Left lung (tissue), 10 donors: ENCODE measurements around the gene MGAT3. TPM values are rescaled to one million over a fixed set of nuclear protein-coding genes. Genes with fewer than 3 reads are reported as not detected.

Experiments
- ATAC-seq: fragments of 200-7000 bp; cut with Tn5 transposase; one replicate; pipeline ENCODE4 v1.9.1; 2020; ENCODE audit warnings: moderate library complexity
- DNase-seq, 4 donors: peaks; one replicate each; pipeline ENCODE4 v3.0.0-alpha.2; 2013 to 2020
- H3K27ac ChIP-seq, 2 donors: fragments of 200-600 bp; sonication (generic) in 1 of 2; one replicate each; pipeline versions ENCODE4 v1.5.0 to v1.8.0; 2020 to 2021
- H3K27me3 ChIP-seq, 2 donors: fragments of 200-600 bp; sonication (generic) in 1 of 2; one replicate each; pipeline versions ENCODE4 v1.5.0 to v1.8.0; 2020 to 2021
- H3K36me3 ChIP-seq, 2 donors: fragments of 200-600 bp; sonication (generic) in 1 of 2; one replicate each; pipeline versions ENCODE4 v1.5.0 to v1.8.0; 2020 to 2021
- H3K4me1 ChIP-seq, 2 donors: fragments of 200-600 bp; one replicate each; pipeline ENCODE4 v1.8.0; 2021
- H3K4me3 ChIP-seq, 2 donors: fragments of 200-600 bp; sonication (generic) in 1 of 2; one replicate each; pipeline versions ENCODE4 v1.5.0 to v1.8.0; 2020 to 2021; ENCODE audit warnings: mild to moderate bottlenecking in 1 of 2
- H3K9me3 ChIP-seq, 2 donors: fragments of 200-600 bp; sonication (generic) in 1 of 2; one replicate each; pipeline versions ENCODE4 v1.5.0 to v1.8.0; 2020 to 2021
- intact Hi-C, 2 donors: fragments of 100-400 bp; cut with DNase I; formaldehyde crosslinking; loops; one replicate each; pipeline versions ENCODE4 v1.11.2 to v1.14.2; 2022
- polyA plus RNA-seq, 6 donors: library from polyadenylated mRNA; unstranded; fragments of 120-200 nt; gene quantifications; one replicate each; pipeline ENCODE4 v1.2.1, GENCODE V29; 2013; ENCODE audit not compliant: insufficient read length in 6 of 6
- total RNA-seq, 2 donors: library from RNA; stranded (reverse); fragmentation: NEBNext Ultra II Directional; extraction: Animal tissue kit (Norgen Biotek cat#: 25700); gene quantifications; one replicate each; pipeline ENCODE4 v1.2.1, GENCODE V29; 2021
- TF ChIP-seq, protein P1 (sequence below), 2 donors: fragments of 200-600 bp; sonication (generic) in 1 of 2; IDR thresholded peaks; one replicate each; pipeline versions ENCODE4 v1.5.0 to v1.8.0; 2021; ENCODE audit warnings: antibody characterized with exemption in 2 of 2
- donor health status: DM: no; HTN: yes; CAD: no.
- donor health status: DM: no; HTN: no; CAD: no.

Gene MGAT3
- total and polyA plus RNA-seq, 8 donors, result 6.7 to 21.2 (median 13.4) TPM

DNA sequence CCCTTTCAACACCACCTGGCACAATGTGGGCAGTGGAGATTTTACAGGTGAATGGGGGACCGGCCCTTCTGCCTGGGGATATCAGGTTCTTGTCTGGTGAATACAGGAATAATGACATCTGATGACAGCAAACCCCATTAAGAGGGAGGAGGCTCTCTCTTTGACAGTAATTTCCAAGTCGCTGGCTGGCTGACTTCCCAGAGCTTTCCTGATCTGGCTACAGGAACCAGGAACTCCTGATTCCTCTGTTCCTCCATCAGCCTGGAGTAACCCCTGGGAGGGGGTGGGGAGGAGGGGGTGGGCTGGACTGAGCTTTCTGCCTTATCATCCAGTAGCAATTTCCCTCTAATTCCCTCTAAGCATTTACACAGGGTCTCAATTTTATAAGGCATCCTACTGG is 41.6 kb downstream of the MGAT3 start:
- no peaks in the 10 kb centered on the region for H3K9me3 ChIP-seq
- peak overlapping the region in 1 of 2 donors; percentile 18 for H3K27ac ChIP-seq
- no peak overlapping the region for H3K4me3 ChIP-seq
- no peaks in the 10 kb centered on the region for H3K27me3 ChIP-seq
- H3K36me3 ChIP-seq, result no peaks in the 10 kb centered on the region
- H3K4me1 ChIP-seq, result peaks cover 16 to 53% of the 10 kb centered on the region in 2 donors
- ATAC-seq (no peak), DNase-seq (no peak)
- TF ChIP-seq, protein P1, sequence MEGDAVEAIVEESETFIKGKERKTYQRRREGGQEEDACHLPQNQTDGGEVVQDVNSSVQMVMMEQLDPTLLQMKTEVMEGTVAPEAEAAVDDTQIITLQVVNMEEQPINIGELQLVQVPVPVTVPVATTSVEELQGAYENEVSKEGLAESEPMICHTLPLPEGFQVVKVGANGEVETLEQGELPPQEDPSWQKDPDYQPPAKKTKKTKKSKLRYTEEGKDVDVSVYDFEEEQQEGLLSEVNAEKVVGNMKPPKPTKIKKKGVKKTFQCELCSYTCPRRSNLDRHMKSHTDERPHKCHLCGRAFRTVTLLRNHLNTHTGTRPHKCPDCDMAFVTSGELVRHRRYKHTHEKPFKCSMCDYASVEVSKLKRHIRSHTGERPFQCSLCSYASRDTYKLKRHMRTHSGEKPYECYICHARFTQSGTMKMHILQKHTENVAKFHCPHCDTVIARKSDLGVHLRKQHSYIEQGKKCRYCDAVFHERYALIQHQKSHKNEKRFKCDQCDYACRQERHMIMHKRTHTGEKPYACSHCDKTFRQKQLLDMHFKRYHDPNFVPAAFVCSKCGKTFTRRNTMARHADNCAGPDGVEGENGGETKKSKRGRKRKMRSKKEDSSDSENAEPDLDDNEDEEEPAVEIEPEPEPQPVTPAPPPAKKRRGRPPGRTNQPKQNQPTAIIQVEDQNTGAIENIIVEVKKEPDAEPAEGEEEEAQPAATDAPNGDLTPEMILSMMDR (IDR thresholded peaks at IDR 0.05), result no peak
- intact Hi-C loops, result no loop called here

DNA sequence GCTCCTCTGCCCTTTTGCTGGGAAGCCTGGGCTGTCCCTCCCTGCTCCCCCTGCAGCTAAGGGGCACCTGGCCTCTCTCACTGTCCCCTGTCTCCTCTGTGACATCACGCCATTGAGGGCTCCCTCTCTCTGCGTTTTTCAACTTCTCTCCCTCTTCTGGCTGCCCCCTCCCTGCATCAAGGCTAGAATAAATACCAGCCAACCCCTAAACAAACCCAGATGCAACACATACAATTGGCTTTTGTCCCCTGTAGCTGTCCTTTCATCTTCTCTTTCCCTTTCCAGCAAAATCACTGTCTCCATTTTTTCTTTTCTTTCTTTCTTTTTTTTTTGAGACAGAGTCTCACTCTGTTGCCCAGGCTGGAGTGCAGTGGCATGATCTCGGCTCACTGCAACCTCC is 42.0 kb downstream of the MGAT3 start:
- ATAC-seq (no peak), DNase-seq (no peak)
- TF ChIP-seq, protein P1 (IDR thresholded peaks at IDR 0.05), result no peak
- H3K4me1 ChIP-seq, result peaks cover 20 to 54% of the 10 kb centered on the region in 2 donors
- intact Hi-C loops, result no loop called here
- H3K27me3 ChIP-seq, result no peaks in the 10 kb centered on the region
- no peaks in the 10 kb centered on the region for H3K9me3 ChIP-seq
- H3K27ac ChIP-seq, result no peak overlapping the region
- no peaks in the 10 kb centered on the region for H3K36me3 ChIP-seq
- no peak overlapping the region for H3K4me3 ChIP-seq

- DNase-seq, result no peak
- peaks cover 4 to 12% of the 10 kb centered on the region in 2 donors for H3K36me3 ChIP-seq
- H3K27ac ChIP-seq, result no peak overlapping the region
- intact Hi-C loops, result no loop called here
- no peak overlapping the region for H3K4me3 ChIP-seq
- no peak for ATAC-seq
- H3K9me3 ChIP-seq, result no peaks in the 10 kb centered on the region
- TF ChIP-seq, protein P1 (IDR thresholded peaks at IDR 0.05), result no peak
- peaks cover 20 to 54% of the 10 kb centered on the region in 2 donors for H3K4me1 ChIP-seq
- H3K27me3 ChIP-seq, result no peaks in the 10 kb centered on the region
Measured at GRCh38 chr22:39500101-39500500, 43.3 kb downstream of the MGAT3 start.

- H3K36me3 ChIP-seq, result peaks cover 4 to 28% of the 10 kb centered on the region in 2 donors
- TF ChIP-seq, protein P1 (IDR thresholded peaks at IDR 0.05), result no peak
- ATAC-seq (no peak), DNase-seq (no peak)
- intact Hi-C loops, result no loop called here
- H3K4me1 ChIP-seq, result peaks cover 20 to 38% of the 10 kb centered on the region in 2 donors
- H3K9me3 ChIP-seq, result no peaks in the 10 kb centered on the region
- H3K27ac ChIP-seq, result peak overlapping the region; percentile 65 to 82
- no peaks in the 10 kb centered on the region for H3K27me3 ChIP-seq
- peak overlapping the region; percentile 97 to 99 for H3K4me3 ChIP-seq
Measured at GRCh38 chr22:39501644-39502108, 44.9 kb downstream of the MGAT3 start.

DNA sequence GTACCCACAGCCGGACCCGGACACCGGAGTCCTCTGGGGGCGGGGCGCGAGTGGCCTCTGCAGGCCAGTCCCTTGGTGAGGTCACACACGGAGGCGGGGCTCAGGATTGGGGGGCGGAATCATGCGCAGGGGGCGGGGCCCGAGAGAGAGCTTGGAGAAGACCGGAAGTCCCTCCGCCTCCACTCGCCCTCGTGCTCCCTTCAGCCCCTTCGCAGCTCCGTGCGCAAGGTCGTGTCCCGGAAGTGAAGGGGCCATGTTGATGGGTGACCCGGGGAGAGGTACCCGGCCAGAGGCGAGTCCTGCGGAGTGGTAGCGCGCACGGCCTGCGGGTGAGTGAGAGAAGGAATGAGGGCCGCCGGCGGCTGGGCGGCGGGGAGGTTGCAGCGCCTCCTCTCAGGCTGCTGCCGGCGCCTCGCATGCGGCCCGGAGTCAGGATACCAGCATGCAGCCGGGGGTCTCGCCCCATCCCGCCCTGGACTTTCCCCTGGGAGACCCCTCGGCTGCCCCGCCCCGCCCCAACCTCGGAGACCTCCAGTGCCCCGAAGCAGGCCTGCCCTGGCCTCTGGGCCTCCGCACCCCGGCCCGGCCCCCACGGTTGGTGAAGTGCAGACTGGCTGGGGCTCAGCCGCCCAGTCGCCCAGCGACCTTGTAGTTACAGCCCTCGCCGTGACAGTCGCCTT is 45.4 kb downstream of the MGAT3 start, which contains the start of gene MIEF1:
Gene MIEF1, plus strand, starts transcription at position 182 of the 680 bp plus-strand sequence. CDS start 9,005 bp downstream, outside the sequence.
- H3K4me1 ChIP-seq, result peaks cover 20 to 35% of the 10 kb centered on the region in 2 donors
- peak within 1 kb of the TSS; percentile 70 to 82 for H3K27ac ChIP-seq
- no peaks in the 10 kb centered on the region for H3K27me3 ChIP-seq
- peak within 1 kb of the TSS; percentile 97 to 99 for H3K4me3 ChIP-seq
- intact Hi-C loops, result no loop called here
- H3K9me3 ChIP-seq, result no peaks in the 10 kb centered on the region
- TF ChIP-seq, protein P1 (IDR thresholded peaks at IDR 0.05), result no peak
- H3K36me3 ChIP-seq, result peaks cover 4 to 33% of the 10 kb centered on the region in 2 donors
- DNase-seq (peak; percentile 94 to 99 (median 98)), ATAC-seq (peak; percentile 99)
